Testis (tissue), 3 donors: ENCODE measurements around the gene GAL3ST3. TPM values are rescaled to one million over a fixed set of nuclear protein-coding genes. Genes with fewer than 3 reads are reported as not detected.

ENCODE experiments used
- DNase-seq: peaks from one replicate; pipeline ENCODE4 v3.0.0-alpha.2; 2019
- H3K27ac ChIP-seq, 2 donors: fragments of 200-600 bp; sonication (generic); one replicate each; pipeline ENCODE4 v1.5.1; 2019
- H3K27me3 ChIP-seq: fragments of 200-600 bp; sonication (generic); one replicate; pipeline ENCODE4 v1.5.1; 2019
- H3K36me3 ChIP-seq: fragments of 200-600 bp; sonication (generic); one replicate; pipeline ENCODE4 v1.5.1; 2017; ENCODE audit warnings: low read depth; ENCODE audit errors: missing control alignments
- H3K4me1 ChIP-seq: fragments of 200-600 bp; sonication (generic); one replicate; pipeline ENCODE4 v1.5.1; 2019
- H3K4me3 ChIP-seq, 2 donors: fragments of 200-600 bp; sonication (generic); one replicate each; pipeline ENCODE4 v1.5.1; 2017 to 2019
- H3K9me3 ChIP-seq: fragments of 200-600 bp; sonication (generic); one replicate; pipeline ENCODE4 v1.5.1; 2017
- CTCF ChIP-seq, 3 experiments: fragments of 450-650 bp in 2 of 3; fragments of 200-600 bp in 1 of 3; sonication (generic) in 1 of 3; IDR thresholded peaks; one replicate each; pipeline ENCODE4 v1.5.1; 2016 to 2019; ENCODE audit warnings: antibody characterized with exemption in 3 of 3, mild to moderate bottlenecking in 2 of 3, moderate library complexity in 1 of 3
- POLR2A ChIP-seq: fragments of 450-650 bp; IDR thresholded peaks from one replicate; pipeline ENCODE4 v1.6.1; 2017; ENCODE audit warnings: antibody characterized with exemption, mild to moderate bottlenecking, moderate library complexity
- WGBS, 2 donors: methylation state at CpG; one replicate each; pipeline ENCODE4 v1.1.5; 2018; 5-methylcytosine and 5-hydroxymethylcytosine counted together
- intact Hi-C: fragments of 100-400 bp; cut with DNase I; formaldehyde crosslinking; loops from one replicate; pipeline ENCODE4 v1.15.1; 2023; ENCODE audit warnings: low total_unique reads
- polyA plus RNA-seq: library from polyadenylated mRNA; stranded (reverse); fragments of 350-450 nt; fragmentation: Illumina TruSeq; extraction: RNeasy Lipid Tissue Mini Kit (QIAGEN cat#74804); gene quantifications from one replicate; pipeline ENCODE4 v1.2.3, GENCODE V29; 2014; ENCODE audit warnings: low read depth, low replicate concordance; ENCODE audit not compliant: insufficient read depth
- total RNA-seq, 2 donors: library from RNA; depleted of rRNA; stranded (reverse); fragments of >200 nt; gene quantifications; one replicate each; pipeline ENCODE4 v1.2.3, GENCODE V29; 2016

The GAL3ST3 gene
- total and polyA plus RNA-seq, 3 donors from 2014 or later, result 0.84 to 4.0 (median 2.0) TPM

- Histone ChIP-seq H3K36me3 (no peaks in the 10 kb centered on the region), H3K4me1 (peaks cover 20% of the 10 kb centered on the region), H3K27ac (no peak overlapping the region), H3K4me3 (no peak overlapping the region), H3K27me3 (no peaks in the 10 kb centered on the region), H3K9me3 (no peaks in the 10 kb centered on the region)
- TF ChIP-seq POLR2A (no peak), CTCF (IDR thresholded peaks at IDR 0.05) (no peak)
- no peak for DNase-seq
- intact Hi-C loops, result no loop called here
- 85 to 86% methylated on average over 1 of the region's 1 CpG for WGBS, 2 donors
These were observed 24.7 kb upstream of the GAL3ST3 start for GRCh38 chr11:66073669-66074068.

- WGBS, 2 donors, result 78 to 79% methylated on average over 8 of the region's 8 CpGs
- Histone ChIP-seq H3K9me3 (no peaks in the 10 kb centered on the region), H3K27me3 (no peaks in the 10 kb centered on the region), H3K27ac (peak overlapping the region in 1 of 2 donors; percentile 97), H3K36me3 (no peaks in the 10 kb centered on the region), H3K4me3 (no peak overlapping the region), H3K4me1 (peaks cover 29% of the 10 kb centered on the region)
- DNase-seq, result no peak
- TF ChIP-seq CTCF (IDR thresholded peaks at IDR 0.05), result no peak
- TF ChIP-seq POLR2A, result no peak
- intact Hi-C loops, result no loop called here
These were observed 23.6 kb upstream of the GAL3ST3 start for GRCh38 chr11:66072518-66072917.

GRCh38 chr11:66072081-66072480, 23.1 kb upstream of the GAL3ST3 start:
- peak overlapping the region in 1 of 2 donors; percentile 97 for H3K27ac ChIP-seq
- no peak for DNase-seq
- H3K9me3 ChIP-seq, result no peaks in the 10 kb centered on the region
- TF ChIP-seq POLR2A, result no peak
- no peak for TF ChIP-seq CTCF (IDR thresholded peaks at IDR 0.05)
- H3K36me3 ChIP-seq, result no peaks in the 10 kb centered on the region
- no peak overlapping the region for H3K4me3 ChIP-seq
- whole genome bisulfite sequencing, 2 donors, result 85 to 91% methylated on average over 3 of the region's 3 CpGs
- H3K27me3 ChIP-seq, result no peaks in the 10 kb centered on the region
- intact Hi-C loops, result no loop called here
- peaks cover 29% of the 10 kb centered on the region for H3K4me1 ChIP-seq

- no peak for DNase-seq
- intact Hi-C loops, result no loop called here
- Histone ChIP-seq H3K4me1 (peaks cover 29% of the 10 kb centered on the region), H3K9me3 (no peaks in the 10 kb centered on the region), H3K27ac (peak overlapping the region; percentile 80 to 97), H3K27me3 (no peaks in the 10 kb centered on the region), H3K4me3 (peak overlapping the region; percentile 89 to 94), H3K36me3 (no peaks in the 10 kb centered on the region)
- WGBS, 2 donors, result 13 to 20% methylated on average over 2 of the region's 2 CpGs
- TF ChIP-seq CTCF (IDR thresholded peaks at IDR 0.05), result no peak
- no peak for TF ChIP-seq POLR2A
These were observed 22.4 kb upstream of the GAL3ST3 start for GRCh38 chr11:66071381-66071801.

GRCh38 chr11:66070604-66071380, 21.8 kb upstream of the GAL3ST3 start:
- 1 to 2% methylated on average over 12 to 36 of the region's 60 CpGs for WGBS, 2 donors
- peaks cover 29% of the 10 kb centered on the region for H3K4me1 ChIP-seq
- peak overlapping the region; percentile 80 to 97 for H3K27ac ChIP-seq
- H3K27me3 ChIP-seq, result no peaks in the 10 kb centered on the region
- H3K9me3 ChIP-seq, result no peaks in the 10 kb centered on the region
- TF ChIP-seq CTCF (IDR thresholded peaks at IDR 0.05), result no peak
- intact Hi-C loops, result no loop called here
- peak; percentile 75 for DNase-seq
- peak overlapping the region; percentile 89 to 94 for H3K4me3 ChIP-seq
- H3K36me3 ChIP-seq, result no peaks in the 10 kb centered on the region
